Measurements from ENCODE around the gene ACSF2.

Gene ACSF2

DNA sequence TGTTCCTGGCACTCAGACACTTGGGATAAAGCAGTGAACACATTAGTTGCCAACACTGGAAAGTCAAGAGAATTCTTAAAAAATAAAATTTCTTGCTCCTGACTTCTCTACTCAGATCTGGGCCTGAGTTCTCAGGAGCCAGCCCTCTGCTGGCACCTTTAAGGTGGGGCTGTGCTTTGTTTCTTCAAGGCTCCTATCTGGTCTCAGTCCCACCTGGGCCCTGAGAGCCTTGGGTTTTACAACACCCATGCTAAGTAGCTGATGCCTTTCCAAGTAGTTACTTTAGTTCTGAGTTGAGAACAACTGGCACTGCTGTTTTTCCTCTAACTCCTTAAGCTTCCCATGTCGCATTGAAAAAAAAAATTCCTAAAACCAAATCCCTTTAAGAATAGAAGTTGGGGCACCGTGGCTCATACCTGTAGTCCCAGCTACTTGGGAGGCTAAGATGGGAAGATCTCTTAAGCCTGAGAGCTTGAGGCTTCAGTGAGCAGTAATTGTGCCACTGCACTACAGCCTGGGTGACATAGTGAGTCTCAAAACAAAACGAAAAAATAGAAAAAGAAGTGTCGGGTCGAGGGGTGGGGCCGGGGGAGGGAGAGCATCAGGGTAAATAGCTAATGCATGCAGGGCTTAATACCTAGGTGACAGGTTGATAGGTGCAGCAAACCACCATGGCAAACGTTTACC lies 26.1 kb downstream of the ACSF2 start:
- no peak for DNase-seq (ENCODE audit: low read depth)
- no peak overlapping the region for H3K4me3 ChIP-seq (replicated peaks; ENCODE audit: low read depth, low read length)
- TF ChIP-seq, protein P1, sequence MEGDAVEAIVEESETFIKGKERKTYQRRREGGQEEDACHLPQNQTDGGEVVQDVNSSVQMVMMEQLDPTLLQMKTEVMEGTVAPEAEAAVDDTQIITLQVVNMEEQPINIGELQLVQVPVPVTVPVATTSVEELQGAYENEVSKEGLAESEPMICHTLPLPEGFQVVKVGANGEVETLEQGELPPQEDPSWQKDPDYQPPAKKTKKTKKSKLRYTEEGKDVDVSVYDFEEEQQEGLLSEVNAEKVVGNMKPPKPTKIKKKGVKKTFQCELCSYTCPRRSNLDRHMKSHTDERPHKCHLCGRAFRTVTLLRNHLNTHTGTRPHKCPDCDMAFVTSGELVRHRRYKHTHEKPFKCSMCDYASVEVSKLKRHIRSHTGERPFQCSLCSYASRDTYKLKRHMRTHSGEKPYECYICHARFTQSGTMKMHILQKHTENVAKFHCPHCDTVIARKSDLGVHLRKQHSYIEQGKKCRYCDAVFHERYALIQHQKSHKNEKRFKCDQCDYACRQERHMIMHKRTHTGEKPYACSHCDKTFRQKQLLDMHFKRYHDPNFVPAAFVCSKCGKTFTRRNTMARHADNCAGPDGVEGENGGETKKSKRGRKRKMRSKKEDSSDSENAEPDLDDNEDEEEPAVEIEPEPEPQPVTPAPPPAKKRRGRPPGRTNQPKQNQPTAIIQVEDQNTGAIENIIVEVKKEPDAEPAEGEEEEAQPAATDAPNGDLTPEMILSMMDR (IDR thresholded peaks at IDR 0.05; ENCODE audit: low read length, missing control alignments) = no peak

GRCh38 chr17:50452630-50453300 lies 26.7 kb downstream of the ACSF2 start:
- TF ChIP-seq, protein P1 (IDR thresholded peaks at IDR 0.05; ENCODE audit: low read length, missing control alignments) = no peak
- DNase-seq (ENCODE audit: low read depth) = peak; percentile 19

GRCh38 chr17:50453901-50454300 lies 27.9 kb downstream of the ACSF2 start:
- no peak overlapping the region for H3K4me3 ChIP-seq (replicated peaks; ENCODE audit: low read depth, low read length)
- TF ChIP-seq, protein P1 (IDR thresholded peaks at IDR 0.05; ENCODE audit: low read length, missing control alignments) = no peak
- no peak for DNase-seq (ENCODE audit: low read depth)

More at GRCh38 chr17:50452630-50453300, 26.7 kb downstream of the ACSF2 start:
- no peak overlapping the region for H3K4me3 ChIP-seq (replicated peaks; ENCODE audit: low read depth, low read length)

DNA sequence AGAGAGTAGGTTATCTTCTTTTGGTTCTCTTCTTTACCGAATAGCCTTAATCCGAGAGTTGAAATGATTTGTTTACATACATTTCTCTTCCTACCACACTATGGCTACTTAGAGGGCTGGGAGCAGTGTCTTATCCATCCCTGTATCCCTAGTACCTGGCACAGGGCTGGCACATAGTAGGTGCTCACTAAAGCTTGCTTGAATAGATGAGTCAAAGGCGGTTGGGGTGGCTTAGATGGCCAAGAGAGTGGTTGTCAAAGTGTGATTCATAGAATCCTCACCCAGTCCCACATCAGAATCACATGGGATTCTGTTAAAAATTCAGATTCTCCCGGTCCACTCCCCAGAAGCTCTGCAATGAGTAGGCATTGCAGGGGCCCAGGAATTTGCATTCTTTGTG lies 31.6 kb downstream of the ACSF2 start:
- TF ChIP-seq, protein P1 (IDR thresholded peaks at IDR 0.05; ENCODE audit: low read length, missing control alignments) = no peak
- no peak for DNase-seq (ENCODE audit: low read depth)
- H3K4me3 ChIP-seq (replicated peaks; ENCODE audit: low read depth, low read length) = no peak overlapping the region

DNA sequence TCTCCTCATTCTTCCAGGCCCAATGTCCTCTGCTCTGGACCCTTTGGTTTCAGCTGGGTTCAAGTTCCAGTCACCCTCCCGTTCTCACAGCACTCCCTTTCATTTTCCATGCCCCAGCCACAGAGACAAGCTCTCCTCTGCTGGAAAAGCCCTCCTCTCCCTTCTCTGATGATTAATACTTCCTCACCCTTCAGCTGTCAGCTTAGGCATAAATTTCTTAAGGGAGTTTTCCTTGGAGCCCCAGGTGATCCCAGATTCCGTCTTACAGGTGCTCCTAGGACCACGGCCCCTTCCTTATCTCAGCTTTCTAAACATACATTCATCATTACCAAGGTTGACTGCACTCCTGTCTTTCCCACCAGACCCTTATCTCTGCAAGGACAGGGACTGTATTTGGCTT lies 32.3 kb downstream of the ACSF2 start:
- no peak for DNase-seq (ENCODE audit: low read depth)
- no peak overlapping the region for H3K4me3 ChIP-seq (replicated peaks; ENCODE audit: low read depth, low read length)
- TF ChIP-seq, protein P1 (IDR thresholded peaks at IDR 0.05; ENCODE audit: low read length, missing control alignments) = no peak

DNA sequence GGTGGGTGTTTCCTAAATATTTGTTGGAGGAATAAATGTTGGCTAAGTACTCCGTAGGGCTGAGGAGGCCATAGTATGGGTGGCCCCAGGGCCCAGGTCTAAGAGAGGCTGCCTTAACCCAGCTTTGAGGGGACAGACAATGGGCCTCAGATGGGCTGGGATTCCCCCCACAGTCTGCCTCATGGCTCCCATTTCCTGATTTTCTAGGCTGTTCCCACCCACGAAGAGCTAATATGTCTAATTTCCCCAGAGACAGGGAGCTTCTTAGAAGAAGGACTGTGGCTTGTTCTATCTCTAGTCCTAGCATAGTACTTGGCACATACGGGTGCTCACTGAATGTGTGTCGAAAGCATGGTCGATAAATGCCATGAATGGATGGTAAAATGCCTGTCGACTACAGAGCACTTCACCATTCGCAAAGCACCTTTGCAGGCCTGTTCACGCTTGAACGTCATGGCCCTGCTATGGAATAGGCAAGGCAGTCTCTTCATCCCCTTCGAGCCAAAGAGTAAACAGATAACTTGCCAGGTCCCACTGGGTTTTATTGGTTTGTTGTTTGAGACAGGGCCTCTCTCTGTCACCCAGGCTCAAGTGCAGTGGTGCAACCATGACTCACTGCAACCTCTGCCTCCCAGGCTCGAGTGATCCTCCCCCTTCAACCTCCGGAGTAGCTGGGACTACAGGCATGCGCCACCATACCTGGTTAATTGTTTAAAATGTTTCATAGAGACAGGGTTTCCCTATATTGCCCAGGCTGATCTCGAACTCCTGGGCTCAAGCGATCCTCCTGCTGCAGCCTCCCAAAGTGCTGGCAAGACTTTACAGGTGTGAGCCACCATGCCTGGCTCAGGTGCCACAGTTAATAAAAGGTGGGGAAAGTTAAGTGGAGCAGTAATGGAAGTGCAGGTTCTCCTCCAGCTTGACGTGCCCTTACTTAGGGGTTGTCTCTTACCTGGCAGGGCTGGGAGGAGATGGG lies 33.0 kb downstream of the ACSF2 start:
- TF ChIP-seq, protein P1 (IDR thresholded peaks at IDR 0.05; ENCODE audit: low read length, missing control alignments) = no peak
- DNase-seq (ENCODE audit: low read depth) = peak; percentile 23

More for the DNA sequence above, 33.0 kb downstream of the ACSF2 start:
- no peak overlapping the region for H3K4me3 ChIP-seq (replicated peaks; ENCODE audit: low read depth, low read length)

Measured in fibroblast of pulmonary artery (primary cell).